Measurements from ENCODE around the gene MBLAC1.

DNA sequence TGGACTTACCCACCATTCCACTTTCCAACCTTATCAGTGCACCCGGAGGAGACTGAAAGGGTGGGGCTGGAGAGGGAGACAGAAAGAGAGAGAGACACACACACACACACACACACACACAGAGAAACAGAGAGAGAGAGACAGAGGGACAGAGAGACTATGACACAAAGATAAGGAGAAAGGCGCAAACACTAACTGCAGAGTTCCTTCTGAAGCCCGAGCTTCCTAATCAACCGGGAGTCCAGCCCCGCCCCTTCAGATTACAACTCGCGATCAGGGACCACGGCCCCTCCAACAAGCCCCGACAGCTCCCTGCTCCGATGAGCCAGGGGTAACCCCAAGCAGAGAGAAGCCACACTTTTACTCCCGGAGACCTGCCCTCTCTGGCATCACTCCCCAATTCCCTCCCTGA lies 41.2 kb downstream of the MBLAC1 start:
- TF ChIP-seq, protein P1, sequence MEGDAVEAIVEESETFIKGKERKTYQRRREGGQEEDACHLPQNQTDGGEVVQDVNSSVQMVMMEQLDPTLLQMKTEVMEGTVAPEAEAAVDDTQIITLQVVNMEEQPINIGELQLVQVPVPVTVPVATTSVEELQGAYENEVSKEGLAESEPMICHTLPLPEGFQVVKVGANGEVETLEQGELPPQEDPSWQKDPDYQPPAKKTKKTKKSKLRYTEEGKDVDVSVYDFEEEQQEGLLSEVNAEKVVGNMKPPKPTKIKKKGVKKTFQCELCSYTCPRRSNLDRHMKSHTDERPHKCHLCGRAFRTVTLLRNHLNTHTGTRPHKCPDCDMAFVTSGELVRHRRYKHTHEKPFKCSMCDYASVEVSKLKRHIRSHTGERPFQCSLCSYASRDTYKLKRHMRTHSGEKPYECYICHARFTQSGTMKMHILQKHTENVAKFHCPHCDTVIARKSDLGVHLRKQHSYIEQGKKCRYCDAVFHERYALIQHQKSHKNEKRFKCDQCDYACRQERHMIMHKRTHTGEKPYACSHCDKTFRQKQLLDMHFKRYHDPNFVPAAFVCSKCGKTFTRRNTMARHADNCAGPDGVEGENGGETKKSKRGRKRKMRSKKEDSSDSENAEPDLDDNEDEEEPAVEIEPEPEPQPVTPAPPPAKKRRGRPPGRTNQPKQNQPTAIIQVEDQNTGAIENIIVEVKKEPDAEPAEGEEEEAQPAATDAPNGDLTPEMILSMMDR (IDR thresholded peaks at IDR 0.05) = no peak
- TF ChIP-seq ZFX (IDR thresholded peaks at IDR 0.05; ENCODE audit: borderline replicate concordance) = no peak
